OCI-LY3 (cell line): ENCODE results near the gene PDE3A.
"Not testable (repeated sequence)": the region's sequence is repeated elsewhere in the genome, so short reads cannot be mapped to it uniquely, and the experiment has no call there.

Source experiments
- H2AFZ ChIP-seq: fragments of 200-600, 300-600 bp; shearing (Covaris generic); 2 replicates; pipeline ENCODE4 v1.6.0; 2014; ENCODE audit warnings: antibody characterized with exemption, low read depth, low read length
- H3K27ac ChIP-seq: fragments of 200-600, 300-600 bp; sonication (generic); 2 replicates; pipeline ENCODE4 v1.5.1; 2014; ENCODE audit warnings: mild to moderate bottlenecking, low read length, moderate library complexity, mixed read lengths
- H3K27me3 ChIP-seq: fragments of 200-600, 300-600 bp; sonication (generic); 2 replicates; pipeline ENCODE4 v1.6.1; 2014; ENCODE audit warnings: low read depth, low read length, mixed read lengths
- H3K36me3 ChIP-seq: fragments of 200-600, 300-600 bp; sonication (generic); replicated peaks from 2 replicates; pipeline ENCODE3; 2014; ENCODE audit warnings: low read depth, low read length, mixed read lengths
- H3K4me1 ChIP-seq: fragments of 300-600, 200-600 bp; sonication (generic); 2 replicates; pipeline ENCODE4 v1.6.1; 2014; ENCODE audit warnings: low read length, mixed read lengths
- H3K4me2 ChIP-seq: fragments of 200-600, 300-600 bp; sonication (generic); 2 replicates; pipeline ENCODE4 v1.6.1; 2014; ENCODE audit warnings: low read length, mixed read lengths
- H3K4me3 ChIP-seq: fragments of 300-600, 200-600 bp; sonication (generic); 2 replicates; pipeline ENCODE4 v1.5.1; 2014; ENCODE audit warnings: antibody characterized with exemption, mild to moderate bottlenecking, low read length, moderate library complexity
- H3K79me2 ChIP-seq: fragments of 300-600, 200-600 bp; shearing (Covaris generic); 2 replicates; pipeline ENCODE4 v1.6.1; 2014; ENCODE audit warnings: mild to moderate bottlenecking, low read length, mixed read lengths
- H3K9ac ChIP-seq: fragments of 300-600, 200-600 bp; shearing (Covaris generic); 2 replicates; pipeline ENCODE4 v1.6.0; 2014; ENCODE audit warnings: mild to moderate bottlenecking, low read length, moderate library complexity
- H3K9me3 ChIP-seq: fragments of 200-600, 300-600 bp; shearing (Covaris generic); 2 replicates; pipeline ENCODE4 v1.6.1; 2014; ENCODE audit warnings: low read length, mixed read lengths; ENCODE audit not compliant: insufficient read depth
- H4K20me1 ChIP-seq: fragments of 200-600, 300-600 bp; sonication (generic); 2 replicates; pipeline ENCODE4 v1.6.1; 2016; ENCODE audit warnings: low read length, mixed read lengths; ENCODE audit not compliant: insufficient read depth
- CTCF ChIP-seq: fragments of 200-600, 300-600 bp; sonication (generic); IDR thresholded peaks from 2 replicates; pipeline ENCODE4 v1.5.1; 2014; ENCODE audit warnings: antibody characterized with exemption, low read length, low read depth
- EZH2phosphoT487 ChIP-seq: fragments of 200-600 bp; shearing (Covaris generic); IDR thresholded peaks from 2 replicates; pipeline ENCODE4 v1.6.1; 2018; ENCODE audit warnings: antibody characterized with exemption, mixed run types, low read depth

The PDE3A gene

GRCh38 chr12:20604408-20605067 is 236.2 kb downstream of the PDE3A start:
- Histone ChIP-seq H4K20me1 (no peaks in the 10 kb centered on the region), H3K9ac (no peak overlapping the region), H2AFZ (no peak overlapping the region), H3K27me3 (peaks cover 11% of the 10 kb centered on the region; the same call in 1 of the 2 replicates), H3K27ac (no peak overlapping the region), H3K4me2 (no peak overlapping the region), H3K9me3 (no peaks in the 10 kb centered on the region), H3K4me1 (no peaks in the 10 kb centered on the region), H3K36me3 (no peaks in the 10 kb centered on the region), H3K79me2 (no peaks in the 10 kb centered on the region), H3K4me3 (no peak overlapping the region)
- TF ChIP-seq CTCF (no peak), EZH2phosphoT487 (no peak)

- not testable (repeated sequence) for H3K4me3 ChIP-seq, H3K9me3 ChIP-seq, H3K9ac ChIP-seq, H3K27me3 ChIP-seq, H3K4me2 ChIP-seq, H3K27ac ChIP-seq, H2AFZ ChIP-seq, H3K36me3 ChIP-seq, H4K20me1 ChIP-seq, H3K79me2 ChIP-seq, H3K4me1 ChIP-seq
Measured at GRCh38 chr12:20615020-20615419, 246.7 kb downstream of the PDE3A start.

- Histone ChIP-seq H3K27ac (no peak overlapping the region), H4K20me1 (no peaks in the 10 kb centered on the region), H3K4me2 (no peak overlapping the region), H3K79me2 (no peaks in the 10 kb centered on the region), H3K36me3 (no peaks in the 10 kb centered on the region), H3K9ac (no peak overlapping the region), H3K4me3 (no peak overlapping the region), H2AFZ (no peak overlapping the region), H3K9me3 (no peaks in the 10 kb centered on the region), H3K4me1 (no peaks in the 10 kb centered on the region), H3K27me3 (no peaks in the 10 kb centered on the region)
- TF ChIP-seq CTCF, result no peak
- TF ChIP-seq EZH2phosphoT487, result no peak
Measured at GRCh38 chr12:20616093-20616492, 247.8 kb downstream of the PDE3A start.

GRCh38 chr12:20620261-20620660 is 251.9 kb downstream of the PDE3A start:
- no peak for TF ChIP-seq CTCF
- Histone ChIP-seq H3K9me3 (no peaks in the 10 kb centered on the region), H3K36me3 (no peaks in the 10 kb centered on the region), H3K4me3 (no peak overlapping the region), H3K9ac (no peak overlapping the region), H2AFZ (no peak overlapping the region), H3K27ac (no peak overlapping the region), H3K4me1 (no peaks in the 10 kb centered on the region), H3K4me2 (no peak overlapping the region), H3K79me2 (no peaks in the 10 kb centered on the region), H4K20me1 (no peaks in the 10 kb centered on the region), H3K27me3 (no peaks in the 10 kb centered on the region)

GRCh38 chr12:20624718-20625117 is 256.4 kb downstream of the PDE3A start:
- Histone ChIP-seq H3K79me2 (no peaks in the 10 kb centered on the region), H4K20me1 (no peaks in the 10 kb centered on the region), H3K9me3 (no peaks in the 10 kb centered on the region), H3K4me2 (no peak overlapping the region), H3K4me3 (no peak overlapping the region), H3K27ac (no peak overlapping the region), H3K4me1 (peaks cover 11% of the 10 kb centered on the region; the same call in 1 of the 2 replicates), H3K27me3 (no peaks in the 10 kb centered on the region), H3K36me3 (no peaks in the 10 kb centered on the region), H3K9ac (no peak overlapping the region), H2AFZ (no peak overlapping the region)
- TF ChIP-seq CTCF (no peak), EZH2phosphoT487 (no peak)
